Ishikawa (cell line): ENCODE data around the gene IKZF1.

ENCODE experiments used
- CEBPB ChIP-seq: IDR thresholded peaks from 2 replicates; pipeline ENCODE4 v1.6.1; 2012
- CREB1 ChIP-seq: IDR thresholded peaks from 2 replicates; pipeline ENCODE4 v1.6.1; 2012; ENCODE audit warnings: low read depth
- EGR1 ChIP-seq: IDR thresholded peaks from 2 replicates; pipeline ENCODE4 v1.6.1; 2012
- EP300 ChIP-seq: IDR thresholded peaks from 2 replicates; pipeline ENCODE4 v1.6.1; 2012; ENCODE audit warnings: borderline replicate concordance
- FOXM1 ChIP-seq: IDR thresholded peaks from 2 replicates; pipeline ENCODE4 v1.6.1; 2012; ENCODE audit warnings: low read depth, borderline replicate concordance
- MAX ChIP-seq: IDR thresholded peaks from 2 replicates; pipeline ENCODE4 v1.6.1; 2012
- NFIC ChIP-seq: IDR thresholded peaks from 2 replicates; pipeline ENCODE4 v1.6.1; 2012
- RAD21 ChIP-seq: IDR thresholded peaks from 2 replicates; pipeline ENCODE4 v1.6.1; 2012; ENCODE audit warnings: low read depth
- TAF1 ChIP-seq: IDR thresholded peaks from 2 replicates; pipeline ENCODE4 v1.6.1; 2012; ENCODE audit warnings: low read depth, mild to moderate bottlenecking
- TCF12 ChIP-seq: IDR thresholded peaks from 2 replicates; pipeline ENCODE4 v1.6.1; 2012; ENCODE audit warnings: low read depth
- TEAD4 ChIP-seq: IDR thresholded peaks from 2 replicates; pipeline ENCODE4 v1.6.1; 2012
- YY1 ChIP-seq: IDR thresholded peaks from 2 replicates; pipeline ENCODE4 v1.6.1; 2012; ENCODE audit warnings: low read depth
- ZBTB7A ChIP-seq: IDR thresholded peaks from 2 replicates; pipeline ENCODE4 v1.6.1; 2012; ENCODE audit warnings: low read depth
- TF ChIP-seq, protein P1 (sequence below): IDR thresholded peaks from 2 replicates; pipeline ENCODE4 v1.6.1; 2012
- TF ChIP-seq, protein P2 (sequence below): IDR thresholded peaks from 2 replicates; pipeline ENCODE4 v1.6.1; 2012; ENCODE audit warnings: low read depth, mild to moderate bottlenecking

Gene IKZF1

DNA sequence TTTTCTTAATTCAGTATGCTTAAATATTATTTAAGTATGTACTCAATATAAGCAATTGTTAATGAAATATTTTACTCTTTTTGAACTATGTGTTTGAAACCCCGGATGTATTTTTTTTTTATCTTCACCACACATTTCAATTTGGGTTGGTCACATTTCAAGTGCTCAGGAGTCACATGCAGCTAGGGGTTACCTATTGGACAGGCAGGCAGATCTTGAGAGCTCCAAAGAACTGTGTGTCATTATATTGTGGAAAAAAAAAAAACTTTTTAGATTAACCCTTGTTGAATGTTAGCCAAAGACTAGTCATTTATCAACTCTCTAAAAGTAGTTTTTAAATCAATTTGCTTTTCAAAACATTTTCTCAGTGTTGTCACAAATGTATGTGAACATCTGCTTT is 37.2 kb downstream of the IKZF1 start:
- TF ChIP-seq EGR1 (no peak), TEAD4 (no peak), FOXM1 (no peak), NFIC (no peak), TCF12 (no peak), ZBTB7A (no peak), CREB1 (no peak), CEBPB (no peak), RAD21 (no peak), MAX (no peak), YY1 (no peak), TAF1 (no peak), EP300 (no peak)
- TF ChIP-seq, protein P1, sequence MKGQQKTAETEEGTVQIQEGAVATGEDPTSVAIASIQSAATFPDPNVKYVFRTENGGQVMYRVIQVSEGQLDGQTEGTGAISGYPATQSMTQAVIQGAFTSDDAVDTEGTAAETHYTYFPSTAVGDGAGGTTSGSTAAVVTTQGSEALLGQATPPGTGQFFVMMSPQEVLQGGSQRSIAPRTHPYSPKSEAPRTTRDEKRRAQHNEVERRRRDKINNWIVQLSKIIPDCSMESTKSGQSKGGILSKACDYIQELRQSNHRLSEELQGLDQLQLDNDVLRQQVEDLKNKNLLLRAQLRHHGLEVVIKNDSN: no peak
- TF ChIP-seq, protein P2, sequence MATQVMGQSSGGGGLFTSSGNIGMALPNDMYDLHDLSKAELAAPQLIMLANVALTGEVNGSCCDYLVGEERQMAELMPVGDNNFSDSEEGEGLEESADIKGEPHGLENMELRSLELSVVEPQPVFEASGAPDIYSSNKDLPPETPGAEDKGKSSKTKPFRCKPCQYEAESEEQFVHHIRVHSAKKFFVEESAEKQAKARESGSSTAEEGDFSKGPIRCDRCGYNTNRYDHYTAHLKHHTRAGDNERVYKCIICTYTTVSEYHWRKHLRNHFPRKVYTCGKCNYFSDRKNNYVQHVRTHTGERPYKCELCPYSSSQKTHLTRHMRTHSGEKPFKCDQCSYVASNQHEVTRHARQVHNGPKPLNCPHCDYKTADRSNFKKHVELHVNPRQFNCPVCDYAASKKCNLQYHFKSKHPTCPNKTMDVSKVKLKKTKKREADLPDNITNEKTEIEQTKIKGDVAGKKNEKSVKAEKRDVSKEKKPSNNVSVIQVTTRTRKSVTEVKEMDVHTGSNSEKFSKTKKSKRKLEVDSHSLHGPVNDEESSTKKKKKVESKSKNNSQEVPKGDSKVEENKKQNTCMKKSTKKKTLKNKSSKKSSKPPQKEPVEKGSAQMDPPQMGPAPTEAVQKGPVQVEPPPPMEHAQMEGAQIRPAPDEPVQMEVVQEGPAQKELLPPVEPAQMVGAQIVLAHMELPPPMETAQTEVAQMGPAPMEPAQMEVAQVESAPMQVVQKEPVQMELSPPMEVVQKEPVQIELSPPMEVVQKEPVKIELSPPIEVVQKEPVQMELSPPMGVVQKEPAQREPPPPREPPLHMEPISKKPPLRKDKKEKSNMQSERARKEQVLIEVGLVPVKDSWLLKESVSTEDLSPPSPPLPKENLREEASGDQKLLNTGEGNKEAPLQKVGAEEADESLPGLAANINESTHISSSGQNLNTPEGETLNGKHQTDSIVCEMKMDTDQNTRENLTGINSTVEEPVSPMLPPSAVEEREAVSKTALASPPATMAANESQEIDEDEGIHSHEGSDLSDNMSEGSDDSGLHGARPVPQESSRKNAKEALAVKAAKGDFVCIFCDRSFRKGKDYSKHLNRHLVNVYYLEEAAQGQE: no peak

DNA sequence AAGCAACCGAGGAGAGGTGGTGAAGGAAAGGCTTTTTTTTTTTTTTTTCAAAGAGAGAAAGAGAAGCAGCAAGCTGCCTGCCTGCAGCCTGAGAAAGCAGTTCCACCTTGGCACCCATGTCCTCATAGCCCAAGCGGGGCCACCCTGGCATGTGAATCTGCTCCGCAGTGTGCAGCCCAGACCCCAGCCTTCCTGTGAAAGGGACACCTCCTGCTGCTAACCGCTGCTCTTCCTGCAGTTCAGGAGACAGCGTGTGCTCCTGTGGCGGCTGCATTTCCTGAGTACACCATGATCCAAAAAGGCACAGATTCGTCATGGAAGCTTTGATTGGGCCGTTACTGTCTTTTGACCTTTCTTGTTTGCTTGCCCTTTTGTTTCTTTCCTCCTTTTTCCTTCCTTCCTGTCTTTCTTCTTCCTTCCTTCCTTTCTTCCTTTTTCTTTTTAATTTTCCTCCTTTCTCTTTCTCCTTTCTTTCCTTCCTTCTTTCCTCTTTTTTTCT is 38.1 kb downstream of the IKZF1 start:
- TF ChIP-seq NFIC (no peak), CREB1 (no peak), TEAD4 (no peak), CEBPB (no peak), MAX (no peak), YY1 (no peak), EGR1 (no peak), ZBTB7A (no peak)

DNA sequence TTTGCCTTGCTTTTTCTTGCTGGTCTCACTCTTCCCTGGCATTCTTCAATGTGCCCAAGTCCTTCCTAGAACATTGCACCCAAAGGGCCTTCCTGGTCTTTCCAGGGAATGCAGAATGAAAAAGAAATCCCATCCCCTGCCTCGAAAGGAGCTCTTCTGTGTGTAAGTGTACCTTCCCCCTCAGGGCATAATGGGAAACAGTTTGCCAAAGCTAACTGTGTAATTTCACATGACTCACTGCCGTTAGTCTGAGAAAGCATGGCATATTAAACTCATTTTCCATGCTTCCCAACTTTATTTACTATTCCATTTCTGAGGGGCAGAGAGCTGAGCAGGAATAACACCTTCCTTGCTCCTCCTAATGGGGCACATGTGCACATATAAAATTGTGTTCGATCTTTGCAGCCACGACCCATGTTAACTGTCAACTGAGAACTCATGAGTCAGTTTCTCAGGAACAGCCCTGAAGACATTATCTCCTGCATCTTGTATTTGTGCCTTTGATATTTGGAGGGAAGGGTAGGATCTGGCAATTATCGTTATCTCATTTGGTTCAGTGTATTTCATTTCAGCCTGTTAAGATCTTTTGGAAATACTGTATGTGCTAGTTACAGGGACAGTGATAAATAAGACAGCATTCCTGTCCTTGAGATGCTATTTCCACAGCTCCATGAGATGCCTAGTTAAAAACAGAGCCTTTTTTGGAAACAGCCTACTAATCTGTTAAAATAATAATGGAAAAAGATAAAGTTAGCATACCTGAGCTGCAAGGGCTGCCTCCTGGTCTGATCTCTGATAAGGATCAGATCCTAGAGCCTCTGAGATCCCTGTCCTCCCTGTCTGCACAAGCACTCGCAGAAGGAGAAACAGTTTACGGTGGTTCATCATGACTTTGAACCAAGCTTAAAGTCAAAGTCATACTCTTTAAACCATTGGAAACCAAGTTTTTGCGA is 42.3 kb downstream of the IKZF1 start:
- TF ChIP-seq CREB1 (no peak), MAX (no peak)

DNA sequence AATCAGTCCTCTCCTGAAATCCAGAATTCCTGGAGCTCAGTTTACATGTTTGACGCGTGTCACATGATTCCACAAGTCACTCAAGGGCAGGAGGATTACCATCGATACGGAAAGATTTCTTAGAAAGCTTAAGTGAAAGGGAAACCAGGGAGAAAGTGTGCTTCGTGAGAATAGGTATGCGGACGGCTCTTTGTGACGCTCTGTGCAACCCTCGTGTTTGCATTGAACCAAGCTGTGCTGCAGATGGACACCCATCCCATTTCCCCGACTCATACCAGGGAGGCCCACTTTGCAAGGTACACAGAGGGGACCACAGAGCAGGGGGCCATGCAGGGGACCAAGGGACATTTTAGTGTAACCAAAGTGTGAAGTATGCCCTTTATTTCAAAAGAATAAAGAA is 43.2 kb downstream of the IKZF1 start:
- TF ChIP-seq, protein P1: no peak
- no peak for TF ChIP-seq EGR1

DNA sequence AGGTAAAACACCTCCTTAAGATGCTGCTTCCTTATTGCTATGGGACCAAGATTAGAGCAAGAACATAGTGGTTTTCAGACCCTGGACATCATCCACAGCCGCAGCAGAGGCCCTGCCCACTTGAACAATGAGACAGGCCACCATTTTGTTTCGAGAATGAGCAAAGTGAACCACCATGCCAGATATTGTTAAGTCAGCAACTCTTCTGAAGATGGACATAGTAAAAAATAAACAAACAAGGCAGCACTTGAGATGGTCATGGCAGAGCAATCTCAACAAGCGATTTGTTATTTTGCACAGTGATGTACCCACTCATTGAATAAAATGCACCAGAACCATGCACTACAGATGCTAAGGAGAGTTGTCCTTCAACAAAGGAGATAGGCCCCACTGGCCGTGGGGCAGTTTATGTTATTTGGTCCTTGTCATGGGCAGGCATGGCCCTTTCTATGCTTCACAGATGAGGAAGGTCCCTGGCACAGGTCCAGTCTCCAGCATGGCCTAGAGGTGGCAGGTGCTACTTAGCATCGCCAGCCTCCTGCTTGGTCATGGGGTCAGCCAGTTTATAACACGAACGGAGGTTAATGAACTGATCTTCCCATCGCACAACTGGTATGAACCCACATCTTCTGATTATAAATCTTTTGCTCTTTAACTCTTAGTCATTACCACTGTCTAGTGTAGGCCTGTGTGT is 44.1 kb downstream of the IKZF1 start:
- TF ChIP-seq CEBPB (no peak), CREB1 (no peak), MAX (no peak), RAD21 (no peak), ZBTB7A (no peak), TEAD4 (no peak), TAF1 (no peak), YY1 (no peak), EP300 (no peak), EGR1 (no peak)
- TF ChIP-seq, protein P1: no peak
- TF ChIP-seq, protein P2: no peak
